Tibial nerve (tissue), 3 donors: ENCODE measurements around the gene CMIP.

Experiments used
- CTCF ChIP-seq, 5 experiments: fragments of 200-600 bp in 3 of 5; fragments of 450-650 bp in 2 of 5; sonication (generic) in 3 of 5; IDR thresholded peaks; one replicate each; pipeline ENCODE4 v1.5.1; 2016 to 2019; ENCODE audit warnings: antibody characterized with exemption in 5 of 5, mild to moderate bottlenecking in 3 of 5, moderate library complexity in 2 of 5
- POLR2A ChIP-seq, 2 donors: fragments of 450-650 bp; IDR thresholded peaks; one replicate each; pipeline ENCODE4 v1.6.1; 2017; ENCODE audit warnings: antibody characterized with exemption in 2 of 2, mild to moderate bottlenecking in 2 of 2, moderate library complexity in 2 of 2

- TF ChIP-seq POLR2A (IDR thresholded peaks at IDR 0.05) (no peak), CTCF (IDR thresholded peaks at IDR 0.05) (no peak)
These were observed 68.8 kb downstream of the CMIP start for GRCh38 chr16:81513204-81514040.
